ENCODE results near the gene TRAP1. TPM values are rescaled to one million over a fixed set of nuclear protein-coding genes. Genes with fewer than 3 reads are reported as not detected.
A peak's percentile ranks its signal among the peaks of the same experiment; 100 is the strongest.
"Not testable (repeated sequence)": the region's sequence is repeated elsewhere in the genome, so short reads cannot be mapped to it uniquely, and the experiment has no call there.

TRAP1 gene
- total RNA-seq, 1 experiment from 2014 or later: 106 TPM

DNA sequence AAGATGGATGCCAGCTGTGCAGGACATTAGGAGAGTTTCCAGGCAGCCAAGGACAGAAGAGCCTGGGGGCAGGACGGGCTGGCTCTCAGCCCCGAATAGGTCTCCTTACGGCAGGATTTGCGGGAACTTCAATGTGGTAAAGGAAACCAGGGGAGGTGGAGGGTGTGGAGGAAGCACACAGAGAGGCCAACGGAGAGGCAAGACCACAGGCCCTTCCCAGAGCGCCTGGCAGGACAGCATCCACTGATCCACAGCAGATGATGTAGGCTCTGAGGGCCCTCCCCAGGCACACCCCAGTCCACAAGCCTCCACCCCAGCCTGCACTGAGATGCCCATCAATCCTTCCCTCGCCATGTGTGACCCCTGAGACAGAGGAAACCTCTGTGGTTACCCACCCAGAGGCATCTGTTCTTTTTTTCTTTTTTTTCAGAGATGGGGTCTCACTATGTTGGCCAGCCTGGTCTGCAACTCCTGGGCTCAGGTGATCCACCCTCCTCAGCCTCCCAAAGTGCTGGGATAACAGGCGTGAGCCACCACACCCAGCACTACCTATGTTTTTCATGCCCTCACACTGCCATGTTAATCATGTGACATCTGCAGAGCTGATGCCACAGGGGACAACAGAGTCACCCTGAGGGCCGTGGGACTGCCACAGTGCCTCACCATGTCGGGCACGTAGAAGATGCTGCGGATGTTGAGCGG lies 43.5 kb downstream of the TRAP1 start:
- no peak for DNase-seq (ENCODE audit: low spot score)

DNA sequence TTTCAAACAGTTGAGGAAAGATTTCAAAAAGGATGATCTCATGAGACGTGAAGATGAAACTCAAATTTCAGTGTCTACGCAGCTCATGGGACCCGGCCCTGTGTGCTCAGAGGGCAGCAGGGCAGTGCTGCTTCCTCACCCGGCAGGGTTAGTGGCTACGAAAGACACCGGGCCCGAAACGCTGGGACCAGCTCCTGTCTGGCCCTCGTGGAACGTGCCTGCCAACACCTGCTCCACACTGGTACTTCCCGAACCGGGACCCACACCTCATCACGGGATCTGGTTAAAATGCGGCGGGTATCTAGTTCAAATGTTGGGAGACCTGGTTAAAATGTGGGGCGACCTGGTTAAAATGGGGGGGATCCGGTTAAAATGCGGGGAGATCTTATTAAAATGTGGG lies 44.1 kb downstream of the TRAP1 start:
- DNase-seq (ENCODE audit: low spot score): no peak

- no peak for DNase-seq (ENCODE audit: low spot score)
Measured at GRCh38 chr16:3672571-3673041, 44.7 kb downstream of the TRAP1 start.

GRCh38 chr16:3671424-3671823 lies 45.9 kb downstream of the TRAP1 start:
- no peak for DNase-seq (ENCODE audit: low spot score)

- DNase-seq (ENCODE audit: low spot score): no peak
Measured at GRCh38 chr16:3670711-3671110, 46.6 kb downstream of the TRAP1 start.

GRCh38 chr16:3669082-3669481 lies 48.2 kb downstream of the TRAP1 start:
- DNase-seq (ENCODE audit: low spot score): no peak

DNA sequence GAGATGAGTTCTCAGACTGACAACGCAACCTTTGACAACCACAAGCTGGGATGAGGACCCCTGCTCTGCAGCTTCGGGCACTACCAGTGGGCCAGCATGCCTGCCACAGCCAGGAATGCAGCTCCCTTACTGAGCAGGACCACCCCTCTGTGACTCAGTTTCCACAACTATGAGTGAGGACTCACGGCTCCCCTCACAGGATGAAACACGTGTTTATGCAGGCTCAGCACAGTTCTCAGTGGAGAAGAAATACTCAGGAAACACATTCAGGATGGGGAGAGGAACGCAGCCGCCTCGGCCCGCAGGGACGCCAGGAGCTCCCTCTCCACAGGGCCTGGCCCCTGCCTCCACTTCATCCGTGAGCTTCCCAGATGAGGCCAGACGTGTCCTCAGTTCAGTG lies 48.7 kb downstream of the TRAP1 start:
- no peak for DNase-seq (ENCODE audit: low spot score)

GRCh38 chr16:3665508-3665907 lies 51.8 kb downstream of the TRAP1 start:
- no peak for DNase-seq (ENCODE audit: low spot score)

DNA sequence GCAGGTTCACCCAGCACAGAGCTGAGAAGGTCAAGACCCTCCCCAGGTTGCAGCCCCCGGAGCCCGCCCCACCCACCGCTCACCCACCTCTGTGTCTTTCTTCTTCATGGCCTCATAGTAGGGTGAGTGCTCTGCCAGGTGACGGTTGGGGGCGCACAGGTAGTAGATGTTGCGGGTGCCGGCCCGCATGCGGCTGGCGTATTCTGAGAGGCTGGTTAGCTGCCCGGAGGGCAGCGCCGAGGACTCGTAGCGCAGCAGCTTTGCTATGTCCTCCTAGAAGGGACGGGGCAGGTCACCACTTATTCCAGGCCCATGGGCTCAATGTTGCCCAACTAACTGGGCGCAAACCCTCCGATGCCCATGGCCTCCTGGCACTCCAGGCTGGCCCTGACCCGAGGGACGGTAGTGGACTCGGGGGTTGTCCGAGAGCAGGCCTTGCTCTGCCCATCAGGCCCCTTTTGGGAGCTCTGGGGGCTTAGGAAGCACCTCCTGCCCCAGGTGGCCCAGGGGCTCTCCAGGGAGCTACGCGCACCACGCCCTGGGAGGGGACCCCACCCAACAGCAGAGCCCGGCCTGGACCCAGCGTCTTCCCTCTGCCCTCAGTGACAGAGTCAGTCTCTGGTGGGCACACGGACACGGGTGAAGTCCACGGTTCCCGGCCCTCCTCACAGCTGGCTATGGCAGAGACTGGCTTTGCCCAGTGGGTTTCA lies 53.0 kb downstream of the TRAP1 start:
- DNase-seq (ENCODE audit: low spot score): no peak

DNA sequence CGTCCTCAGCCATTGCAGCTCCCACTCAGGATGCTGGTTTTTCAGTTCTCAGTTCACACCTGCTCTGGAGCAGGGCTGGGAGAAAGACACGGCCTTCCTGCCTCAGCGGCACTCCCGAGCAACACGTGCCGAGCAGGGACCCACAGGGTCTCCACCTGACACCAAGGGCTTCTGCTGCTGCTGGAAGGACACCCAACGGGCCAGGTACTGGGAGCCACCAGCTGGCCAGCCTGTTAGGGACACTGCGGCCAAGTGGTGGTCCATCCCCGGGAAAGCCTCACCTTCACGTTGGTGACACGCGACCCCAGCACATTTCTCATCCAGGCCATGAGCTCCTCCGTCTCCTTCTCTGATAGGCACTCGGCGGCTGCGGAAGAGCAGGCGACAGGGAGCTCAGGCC lies 54.7 kb downstream of the TRAP1 start:
- DNase-seq (ENCODE audit: low spot score): no peak

GRCh38 chr16:3661922-3662321 lies 55.4 kb downstream of the TRAP1 start:
- no peak for DNase-seq (ENCODE audit: low spot score)

DNA sequence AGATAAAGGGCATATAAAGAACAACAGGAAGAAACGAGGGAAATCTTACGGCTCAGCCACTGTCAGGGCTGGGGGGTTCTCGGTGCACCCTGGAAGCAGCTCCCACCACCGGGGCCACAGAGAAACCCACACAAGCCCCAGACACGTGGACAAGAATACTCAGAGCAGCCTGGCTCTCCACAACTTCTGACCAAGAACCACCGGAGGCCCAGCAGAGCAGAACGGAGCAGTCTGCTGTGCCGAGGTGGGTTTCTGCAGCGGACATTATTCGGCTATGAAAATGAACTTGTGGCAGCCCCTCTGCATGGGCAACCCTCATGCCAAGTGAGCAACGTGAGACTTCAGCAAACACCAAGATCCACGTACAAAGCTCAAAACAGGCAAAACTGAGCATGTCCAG lies 56.0 kb downstream of the TRAP1 start:
- no peak for DNase-seq (ENCODE audit: low spot score)

DNA sequence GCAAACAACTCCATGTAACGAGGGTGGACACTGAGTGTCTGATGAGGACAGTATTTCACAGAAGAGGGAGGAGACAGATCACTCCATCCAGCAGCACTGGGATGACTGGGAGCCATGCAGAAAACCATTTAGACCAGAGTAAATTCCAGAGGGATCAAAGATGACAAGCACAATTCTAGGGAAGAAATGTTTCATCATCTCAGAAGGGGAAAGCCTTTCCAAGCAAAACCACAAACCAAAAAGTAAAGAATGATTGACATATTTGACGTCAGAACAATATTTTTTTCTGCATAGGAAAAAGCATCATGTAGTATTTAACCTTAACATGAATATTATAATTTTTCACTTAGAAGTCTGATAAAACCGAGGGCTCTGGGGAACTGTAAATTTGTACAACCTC lies 58.1 kb downstream of the TRAP1 start:
- DNase-seq (ENCODE audit: low spot score): peak; percentile 15

DNA sequence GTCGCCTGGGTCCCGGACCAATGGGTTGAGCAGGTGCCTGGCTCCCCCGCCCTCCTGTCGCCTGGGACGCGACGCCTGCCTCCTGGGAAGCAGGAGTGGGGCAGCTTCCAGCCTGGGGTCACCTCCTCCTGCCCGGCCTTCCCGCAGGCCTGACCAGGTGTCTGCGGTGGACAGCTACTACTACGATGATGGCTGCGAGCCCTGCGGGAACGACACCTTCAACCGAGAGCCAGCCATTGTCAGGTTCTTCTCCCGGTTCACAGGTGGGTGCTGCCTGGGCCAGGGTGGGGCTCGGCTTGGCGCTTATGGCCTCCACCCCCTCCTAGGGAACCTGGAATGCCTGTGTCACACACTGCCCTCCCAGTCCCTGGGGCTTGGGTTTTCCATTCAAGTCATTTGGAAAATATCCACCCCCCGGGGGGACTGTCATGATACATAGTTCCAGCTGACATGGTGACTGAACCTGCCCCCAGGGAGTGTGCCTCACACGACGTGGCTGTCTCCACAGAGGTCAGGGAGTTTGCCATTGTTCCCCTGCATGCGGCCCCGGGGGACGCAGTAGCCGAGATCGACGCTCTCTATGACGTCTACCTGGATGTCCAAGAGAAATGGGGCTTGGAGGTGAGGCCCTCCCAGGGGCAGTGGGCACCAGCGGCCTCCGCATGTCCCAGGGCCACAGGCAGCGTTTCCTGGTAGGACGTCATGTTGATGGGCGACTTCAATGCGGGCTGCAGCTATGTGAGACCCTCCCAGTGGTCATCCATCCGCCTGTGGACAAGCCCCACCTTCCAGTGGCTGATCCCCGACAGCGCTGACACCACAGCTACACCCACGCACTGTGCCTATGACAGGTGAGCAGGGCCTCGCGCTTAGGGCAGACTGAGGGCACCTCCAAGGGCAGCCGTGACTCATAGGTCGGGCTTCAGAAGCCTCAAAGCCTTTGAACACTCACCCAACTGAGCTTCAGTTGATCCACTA lies 60.5 kb downstream of the TRAP1 start:
- peak; percentile 21 for DNase-seq (ENCODE audit: low spot score)

- not testable (repeated sequence) for DNase-seq (ENCODE audit: low spot score)
Measured at GRCh38 chr16:3656160-3656490, 61.2 kb downstream of the TRAP1 start.

DNA sequence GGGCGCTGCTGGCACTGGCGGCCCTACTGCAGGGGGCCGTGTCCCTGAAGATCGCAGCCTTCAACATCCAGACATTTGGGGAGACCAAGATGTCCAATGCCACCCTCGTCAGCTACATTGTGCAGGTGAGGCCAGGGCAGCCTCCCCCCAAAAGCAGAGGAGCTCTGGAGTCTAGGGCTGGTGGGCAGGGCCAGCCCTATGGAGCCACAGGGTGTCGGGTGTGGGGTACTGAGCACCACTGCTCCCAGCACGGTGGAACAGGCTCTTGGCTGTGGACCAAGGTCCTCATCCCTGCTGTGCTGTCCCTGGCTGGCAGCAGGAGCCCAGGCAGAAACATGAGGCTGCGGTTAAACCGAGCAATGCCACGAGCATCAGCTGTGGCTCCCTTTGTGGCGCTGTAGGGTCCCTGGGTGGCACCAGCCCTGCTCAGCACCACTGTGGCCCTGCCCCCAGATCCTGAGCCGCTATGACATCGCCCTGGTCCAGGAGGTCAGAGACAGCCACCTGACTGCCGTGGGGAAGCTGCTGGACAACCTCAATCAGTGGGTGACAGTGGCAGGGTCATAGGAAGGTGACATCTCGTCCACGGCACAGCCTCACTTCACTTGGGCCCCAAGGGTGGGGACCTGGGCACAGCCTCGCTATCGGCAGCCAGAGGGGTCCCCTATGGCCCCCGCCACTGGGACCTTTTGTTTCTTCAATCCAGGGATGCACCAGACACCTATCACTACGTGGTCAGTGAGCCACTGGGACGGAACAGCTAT lies 61.7 kb downstream of the TRAP1 start:
- no peak for DNase-seq (ENCODE audit: low spot score)

- DNase-seq (ENCODE audit: low spot score): no peak
Measured at GRCh38 chr16:3655030-3655395, 62.3 kb downstream of the TRAP1 start.

- peak; percentile 77 for DNase-seq (ENCODE audit: low spot score)
Measured at GRCh38 chr16:3654249-3654991, 62.9 kb downstream of the TRAP1 start, which contains the start of gene DNASE1. Gene DNASE1, plus strand, starts transcription at chr16:3654691. Its CDS starts 683 bp downstream, at chr16:3655374.

GRCh38 chr16:3652373-3653195 lies 64.7 kb downstream of the TRAP1 start:
- no peak for DNase-seq (ENCODE audit: low spot score)
